GM13976 (cell line): ENCODE measurements around the gene PICALM.

Experiments used
- DNase-seq: peaks from one replicate; pipeline ENCODE4 v3.0.0; 2012; ENCODE audit warnings: low spot score
- CTCF ChIP-seq: IDR thresholded peaks from 2 replicates; pipeline ENCODE4 v1.5.1; 2012; ENCODE audit warnings: borderline replicate concordance, mild to moderate bottlenecking; ENCODE audit not compliant: insufficient read depth; ENCODE audit errors: extremely low read depth, missing control alignments, control extremely low read depth
- in situ Hi-C: fragments of 300-500 bp; cut with MboI; formaldehyde crosslinking; loops from one replicate; pipeline ENCODE4 v1.12.0; 2022; ENCODE audit warnings: low sequenced_read_pairs, mixed read lengths, inconsistent platforms; ENCODE audit not compliant: unreplicated experiment

The PICALM gene

DNA sequence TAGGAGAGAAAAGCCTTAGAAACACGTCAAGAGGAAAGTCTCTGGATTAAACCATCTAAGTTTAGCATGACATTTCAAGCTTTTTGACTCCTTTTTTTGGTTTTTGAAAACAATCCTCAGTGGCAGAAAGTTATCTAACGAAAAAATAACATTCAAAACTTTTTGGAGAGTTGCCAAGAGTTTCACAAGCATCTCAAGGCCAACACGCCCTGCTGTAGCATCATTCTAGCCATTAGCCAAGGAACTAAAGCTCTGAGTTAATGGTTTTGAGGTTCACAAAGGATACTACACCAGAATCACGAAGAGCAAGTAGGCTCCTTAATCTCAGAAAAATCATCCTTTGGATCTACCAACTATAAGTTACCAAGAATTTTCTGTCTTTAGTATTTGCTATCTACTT, 94.8 kb downstream of the PICALM start:
- DNase-seq: no peak
- in situ Hi-C loops: no loop called here
- TF ChIP-seq CTCF: no peak

- no peak for TF ChIP-seq CTCF
- DNase-seq: no peak
- in situ Hi-C loops: no loop called here
Observed at GRCh38 chr11:85970593-85970992, 98.3 kb downstream of the PICALM start.

DNA sequence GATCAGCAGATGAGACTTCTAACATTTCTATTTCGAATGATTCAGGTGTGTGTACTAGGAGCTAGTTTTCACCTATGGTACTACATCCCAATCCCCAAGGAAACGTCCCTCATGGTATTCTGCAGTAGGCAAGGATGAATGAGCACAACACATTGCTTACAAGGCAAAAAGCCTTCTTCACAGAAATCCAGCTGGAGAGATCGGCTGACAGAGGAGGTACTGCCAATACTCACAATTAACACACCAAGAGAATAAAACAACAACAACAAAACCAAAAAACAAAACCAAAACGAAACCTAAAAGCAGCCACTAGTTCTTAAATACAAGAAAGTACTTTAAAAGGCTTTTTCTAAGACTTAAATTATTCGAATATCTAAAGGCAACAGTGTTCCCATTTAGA, 101.4 kb downstream of the PICALM start:
- in situ Hi-C loops: no loop called here
- no peak for DNase-seq
- no peak for TF ChIP-seq CTCF

DNA sequence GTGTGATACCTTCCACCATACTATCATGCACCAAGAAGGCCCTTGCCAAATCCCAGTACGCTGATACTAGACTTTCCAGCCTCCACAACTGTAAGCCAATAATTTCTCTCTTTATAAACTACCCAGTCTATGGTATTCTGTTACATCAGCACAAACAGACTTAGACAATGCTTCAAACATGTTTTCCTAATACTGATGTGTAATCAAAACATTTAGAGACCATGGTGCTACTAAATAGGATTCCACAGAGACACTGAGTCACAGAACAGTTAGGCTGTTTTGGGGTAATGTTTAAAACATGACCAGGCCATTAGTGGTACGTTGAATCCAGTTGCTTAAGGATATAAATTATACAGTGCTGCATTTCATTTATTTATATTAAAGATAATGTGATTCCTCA, 103.7 kb downstream of the PICALM start:
- in situ Hi-C loops: no loop called here
- TF ChIP-seq CTCF: no peak

DNA sequence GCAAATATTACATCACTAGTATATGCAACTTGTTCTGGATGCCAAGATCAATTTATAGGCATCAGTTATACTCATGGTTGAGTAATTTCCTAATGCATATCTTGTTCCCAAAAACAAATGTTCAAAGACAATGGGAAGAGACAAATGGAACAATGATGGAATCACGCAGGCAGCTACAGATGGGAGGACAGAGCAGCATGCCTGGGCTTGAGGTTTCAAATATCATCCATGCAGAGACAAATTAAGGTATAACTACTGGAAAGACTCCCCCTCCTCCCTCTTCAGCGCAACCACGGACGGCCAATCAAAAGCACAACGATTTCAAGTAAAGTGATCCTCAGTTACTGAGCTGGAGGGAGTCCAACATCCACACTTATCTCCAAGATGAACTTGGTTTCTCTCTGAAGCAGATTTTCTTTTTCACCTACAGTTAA, 106.9 kb downstream of the PICALM start:
- DNase-seq: no peak
- TF ChIP-seq CTCF: no peak
- in situ Hi-C loops: no loop called here

More for the DNA sequence above, 103.7 kb downstream of the PICALM start:
- no peak for DNase-seq

DNA sequence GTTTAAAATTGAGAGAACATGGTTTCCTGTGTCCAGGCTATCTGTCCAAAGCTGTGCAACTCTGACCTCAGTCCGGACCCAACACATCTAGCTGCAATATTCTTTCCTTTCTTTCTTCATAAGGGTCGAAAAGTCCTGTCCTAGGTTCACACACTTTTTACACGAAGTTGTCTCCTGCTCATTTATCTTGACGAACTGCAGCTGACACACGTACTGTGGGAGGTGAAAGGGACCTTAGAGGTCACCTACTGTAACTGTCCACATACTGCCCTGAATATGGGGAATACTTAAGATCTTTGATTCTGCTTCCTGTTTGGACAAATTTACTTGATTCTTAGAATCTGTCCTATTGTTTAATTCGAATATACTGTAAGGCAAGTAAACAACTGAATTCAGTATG, 107.8 kb downstream of the PICALM start:
- no peak for DNase-seq
- no peak for TF ChIP-seq CTCF
- in situ Hi-C loops: no loop called here

DNA sequence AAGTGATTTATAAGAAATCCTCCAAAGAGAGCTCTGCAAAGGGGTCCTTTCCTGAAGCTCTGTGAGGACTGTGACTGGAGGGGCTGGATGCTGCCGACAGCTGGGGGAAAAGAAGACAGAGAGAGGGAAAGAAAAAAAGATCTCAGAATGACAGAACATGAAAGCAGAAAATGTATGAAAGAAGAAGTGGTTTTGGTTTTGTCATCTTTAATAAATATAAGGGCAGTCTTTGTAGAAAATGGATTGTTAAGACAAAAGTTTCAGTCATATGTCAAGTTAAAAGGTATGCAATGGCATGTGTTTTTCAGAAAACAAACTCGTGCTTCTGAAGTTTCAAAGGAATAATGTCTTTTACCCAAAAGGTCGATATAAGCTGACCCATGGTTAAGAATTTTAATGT, 108.2 kb downstream of the PICALM start:
- TF ChIP-seq CTCF: no peak
- in situ Hi-C loops: no loop called here
- no peak for DNase-seq
